Cardiac muscle cell (in vitro differentiated cells and primary cell): ENCODE results near the gene RNF220. TPM values are rescaled to one million over a fixed set of nuclear protein-coding genes. Genes with fewer than 3 reads are reported as not detected.

Source experiments
- DNase-seq, 2 donors: peaks; one replicate each; pipeline versions ENCODE4 v3.0.0 to v3.0.0-alpha.2; 2010 to 2017; ENCODE audit warnings: low read depth in 1 of 2, low spot score in 1 of 2
- H3K27ac ChIP-seq: fragments of 200-600 bp; sonication (generic); 2 replicates; pipeline ENCODE4 v1.5.1; 2016
- H3K27me3 ChIP-seq: fragments of 200-600 bp; sonication (generic); 2 replicates; pipeline ENCODE4 v1.6.0; 2016; ENCODE audit warnings: control low read depth
- H3K36me3 ChIP-seq: fragments of 200-600 bp; sonication (generic); 2 replicates; pipeline ENCODE4 v1.5.1; 2016; ENCODE audit warnings: control low read depth
- H3K4me1 ChIP-seq: fragments of 200-600 bp; sonication (generic); 2 replicates; pipeline ENCODE4 v1.8.1; 2017; ENCODE audit warnings: low read depth, mild to moderate bottlenecking, mixed run types
- H3K4me3 ChIP-seq: fragments of 200-600 bp; sonication (generic); 2 replicates; pipeline ENCODE4 v1.5.1; 2016; ENCODE audit warnings: mild to moderate bottlenecking
- H3K9me3 ChIP-seq: fragments of 200-600 bp; sonication (generic); 2 replicates; pipeline ENCODE4 v1.5.1; 2017; ENCODE audit warnings: low read depth, mild to moderate bottlenecking, control low read depth
- CTCF ChIP-seq: IDR thresholded peaks from 2 replicates; pipeline ENCODE4 v1.5.1; 2012; ENCODE audit warnings: low read depth, mild to moderate bottlenecking, low read length
- polyA plus RNA-seq: library from polyadenylated mRNA; unstranded; fragments of >200 nt; fragmentation: Nextera tagmentation; extraction: Ambion mirVana; gene quantifications from 2 replicates; pipeline ENCODE4 v1.2.1, GENCODE V29; 2016
- total RNA-seq: library from RNA; depleted of rRNA; stranded (reverse); fragments of >200 nt; gene quantifications from 2 replicates; pipeline ENCODE4 v1.2.3, GENCODE V29; 2016

Gene RNF220
- total and polyA plus RNA-seq, 2 experiments from 2014 or later, result 57.6 to 142 TPM

DNA sequence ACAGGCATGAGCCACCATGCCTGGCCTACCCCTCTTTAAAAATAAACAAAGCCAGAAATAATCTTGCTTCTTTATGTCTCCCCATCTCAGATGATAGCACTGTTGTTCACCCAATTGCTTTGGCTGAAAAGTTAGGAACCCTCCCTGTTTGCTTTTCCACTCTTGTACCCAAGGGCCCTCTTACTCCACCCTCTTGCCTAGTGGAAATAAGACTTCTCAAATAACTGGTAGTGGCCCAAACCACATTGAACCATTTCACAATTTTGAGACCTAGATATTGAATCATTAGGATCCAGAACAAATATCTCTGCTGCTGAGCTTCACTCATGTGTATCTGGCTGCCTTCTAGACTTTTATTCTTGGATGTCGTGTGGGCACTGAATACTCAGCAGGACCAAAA lies 37.7 kb downstream of the RNF220 start:
- no peaks in the 10 kb centered on the region for H3K9me3 ChIP-seq
- DNase-seq, result peak in 1 of 2 donors; percentile 56
- TF ChIP-seq CTCF, result no peak
- H3K4me1 ChIP-seq, result no peaks in the 10 kb centered on the region
- no peak overlapping the region for H3K4me3 ChIP-seq
- H3K27ac ChIP-seq, result no peak overlapping the region
- H3K27me3 ChIP-seq, result no peaks in the 10 kb centered on the region
- no peaks in the 10 kb centered on the region for H3K36me3 ChIP-seq

- no peak for TF ChIP-seq CTCF
These were observed 42.2 kb downstream of the RNF220 start for GRCh38 chr1:44447051-44447810.

GRCh38 chr1:44453798-44454349 lies 48.8 kb downstream of the RNF220 start:
- TF ChIP-seq CTCF, result no peak
- H3K27me3 ChIP-seq, result no peaks in the 10 kb centered on the region

More at GRCh38 chr1:44447051-44447810, 42.2 kb downstream of the RNF220 start:
- no peaks in the 10 kb centered on the region for H3K4me1 ChIP-seq
- H3K27me3 ChIP-seq, result no peaks in the 10 kb centered on the region
- H3K36me3 ChIP-seq, result no peaks in the 10 kb centered on the region
- no peak overlapping the region for H3K27ac ChIP-seq
- no peak for DNase-seq
- H3K9me3 ChIP-seq, result no peaks in the 10 kb centered on the region
- no peak overlapping the region for H3K4me3 ChIP-seq

GRCh38 chr1:44454704-44455103 lies 49.6 kb downstream of the RNF220 start:
- H3K27ac ChIP-seq, result no peak overlapping the region
- H3K36me3 ChIP-seq, result no peaks in the 10 kb centered on the region
- DNase-seq, result no peak
- no peaks in the 10 kb centered on the region for H3K4me1 ChIP-seq
- H3K9me3 ChIP-seq, result no peaks in the 10 kb centered on the region
- no peaks in the 10 kb centered on the region for H3K27me3 ChIP-seq
- TF ChIP-seq CTCF, result no peak
- H3K4me3 ChIP-seq, result no peak overlapping the region

More at GRCh38 chr1:44453798-44454349, 48.8 kb downstream of the RNF220 start:
- H3K27ac ChIP-seq, result no peak overlapping the region
- no peaks in the 10 kb centered on the region for H3K4me1 ChIP-seq
- no peaks in the 10 kb centered on the region for H3K9me3 ChIP-seq
- DNase-seq, result no peak
- no peak overlapping the region for H3K4me3 ChIP-seq
- H3K36me3 ChIP-seq, result no peaks in the 10 kb centered on the region

- Histone ChIP-seq H3K27ac (no peak overlapping the region), H3K4me3 (no peak overlapping the region), H3K4me1 (no peaks in the 10 kb centered on the region), H3K9me3 (no peaks in the 10 kb centered on the region), H3K27me3 (no peaks in the 10 kb centered on the region), H3K36me3 (no peaks in the 10 kb centered on the region)
- no peak for DNase-seq
- no peak for TF ChIP-seq CTCF
These were observed 55.2 kb downstream of the RNF220 start for GRCh38 chr1:44460107-44460882.
